CD4-positive, CD25-positive, alpha-beta regulatory T cell (primary cell): ENCODE measurements around the gene CDH23. TPM values are rescaled to one million over a fixed set of nuclear protein-coding genes. Genes with fewer than 3 reads are reported as not detected.

Experiments
- ATAC-seq, 2 donors: fragments of 150-1000 bp; cut with Tn5 transposase; one replicate each; pipeline ENCODE4 v1.10.0; 2021; ENCODE audit warnings: low read depth in 2 of 2, moderate number of reproducible peaks in 2 of 2, moderate library complexity in 1 of 2
- DNase-seq, 3 donors: peaks; one replicate each; pipeline versions ENCODE4 v3.0.0 to v3.0.0-alpha.2; 2012 to 2022; ENCODE audit warnings: mixed read lengths in 1 of 3
- H3K27ac ChIP-seq: one replicate; pipeline ENCODE4 v1.7.0; 2013; ENCODE audit warnings: mild to moderate bottlenecking, low read length; ENCODE audit not compliant: insufficient read depth, poor library complexity, severe bottlenecking
- H3K27me3 ChIP-seq: one replicate; pipeline ENCODE4 v1.7.0; 2013; ENCODE audit warnings: low read length; ENCODE audit not compliant: control insufficient read depth, insufficient read depth
- H3K36me3 ChIP-seq: one replicate; pipeline ENCODE4 v1.7.0; 2013; ENCODE audit warnings: mild to moderate bottlenecking, low read length, moderate library complexity; ENCODE audit not compliant: control insufficient read depth, insufficient read depth
- H3K4me1 ChIP-seq: 2 replicates; pipeline ENCODE4 v1.7.0; 2013; ENCODE audit warnings: mild to moderate bottlenecking, low read length; ENCODE audit not compliant: insufficient read depth, control insufficient read depth, poor library complexity, severe bottlenecking
- H3K4me3 ChIP-seq: one replicate; pipeline ENCODE4 v1.7.0; 2013; ENCODE audit warnings: low read depth, mild to moderate bottlenecking, low read length, moderate library complexity
- H3K9me3 ChIP-seq, 2 experiments: 1 replicate in 1 of 2; 2 replicates in 1 of 2; pipeline ENCODE4 v1.7.0; 2013; ENCODE audit warnings: low read length in 2 of 2, mild to moderate bottlenecking in 1 of 2, moderate library complexity in 1 of 2; ENCODE audit not compliant: control insufficient read depth in 2 of 2
- H3K27ac Mint-ChIP-seq, 3 donors: one replicate each; pipeline ENCODE4 v1.8.0; 2020 to 2022; ENCODE audit warnings: mild to moderate bottlenecking in 3 of 3, mixed read lengths in 3 of 3, moderate library complexity in 2 of 3
- H3K27me3 Mint-ChIP-seq: one replicate; pipeline ENCODE4 v1.8.0; 2022; ENCODE audit warnings: mild to moderate bottlenecking, mixed read lengths
- H3K36me3 Mint-ChIP-seq: one replicate; pipeline ENCODE4 v1.8.0; 2020; ENCODE audit warnings: mixed read lengths
- H3K4me1 Mint-ChIP-seq, 4 donors: one replicate each; pipeline ENCODE4 v1.8.0; 2020 to 2022; ENCODE audit warnings: mixed read lengths in 4 of 4, mild to moderate bottlenecking in 1 of 4
- H3K4me3 Mint-ChIP-seq, 4 donors: one replicate each; pipeline ENCODE4 v1.8.0; 2020 to 2022; ENCODE audit warnings: mild to moderate bottlenecking in 4 of 4, mixed read lengths in 4 of 4, moderate library complexity in 3 of 4
- H3K9me3 Mint-ChIP-seq, 7 donors: one replicate each; pipeline ENCODE4 v1.8.0; 2020 to 2022; ENCODE audit warnings: mixed read lengths in 7 of 7, mild to moderate bottlenecking in 3 of 7, moderate library complexity in 2 of 7
- polyA plus RNA-seq, 4 donors: library from polyadenylated mRNA; unstranded; fragments of 300-500 nt; fragmentation: Illumina TruSeq; gene quantifications; one replicate each; pipeline ENCODE4 v1.2.3, GENCODE V29; 2021
- total RNA-seq: library from RNA; stranded (reverse); gene quantifications from one replicate; pipeline ENCODE4 v1.2.3, GENCODE V29; 2022

Gene CDH23
- total and polyA plus RNA-seq, 5 donors from 2014 or later: 0.17 to 5.6 (median 1.1) TPM

DNA sequence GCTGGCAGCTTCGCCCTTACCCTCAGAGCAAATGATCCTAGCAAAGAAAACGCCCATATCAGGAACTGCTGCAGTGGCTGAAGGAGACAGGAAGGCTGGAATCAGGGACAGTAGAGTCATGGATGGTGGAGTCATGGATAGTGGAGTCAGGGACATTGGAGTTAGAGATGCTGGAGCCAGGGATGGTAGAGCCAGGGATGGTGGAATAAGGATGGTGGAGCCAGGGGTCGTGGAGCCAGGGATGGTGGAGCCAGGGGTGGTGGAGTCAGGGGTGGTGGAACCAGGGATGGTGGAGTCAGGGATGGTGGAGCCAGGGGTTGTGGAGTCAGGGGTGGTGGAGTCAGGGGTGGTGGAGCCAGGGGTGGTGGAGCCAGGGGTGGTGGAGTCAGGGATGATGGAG is 291.5 kb downstream of the CDH23 start:
- Mint-ChIP-seq H3K27ac (peak overlapping the region; percentile 69 to 92 (median 73)), H3K27me3 (peaks cover 4% of the 10 kb centered on the region), H3K9me3 (peaks cover 0 to 6% (median 2%) of the 10 kb centered on the region in 7 donors), H3K4me3 (peak overlapping the region in 1 of 4 donors; percentile 63), H3K4me1 (peaks cover 0 to 4% (median 2%) of the 10 kb centered on the region in 4 donors), H3K36me3 (no peaks in the 10 kb centered on the region)
- Histone ChIP-seq H3K4me3 (no peak overlapping the region), H3K9me3 (no peaks in the 10 kb centered on the region), H3K27ac (peak overlapping the region; percentile 19), H3K36me3 (no peaks in the 10 kb centered on the region), H3K27me3 (no peaks in the 10 kb centered on the region), H3K4me1 (no peaks in the 10 kb centered on the region)
- no peak for ATAC-seq
- DNase-seq: no peak

DNA sequence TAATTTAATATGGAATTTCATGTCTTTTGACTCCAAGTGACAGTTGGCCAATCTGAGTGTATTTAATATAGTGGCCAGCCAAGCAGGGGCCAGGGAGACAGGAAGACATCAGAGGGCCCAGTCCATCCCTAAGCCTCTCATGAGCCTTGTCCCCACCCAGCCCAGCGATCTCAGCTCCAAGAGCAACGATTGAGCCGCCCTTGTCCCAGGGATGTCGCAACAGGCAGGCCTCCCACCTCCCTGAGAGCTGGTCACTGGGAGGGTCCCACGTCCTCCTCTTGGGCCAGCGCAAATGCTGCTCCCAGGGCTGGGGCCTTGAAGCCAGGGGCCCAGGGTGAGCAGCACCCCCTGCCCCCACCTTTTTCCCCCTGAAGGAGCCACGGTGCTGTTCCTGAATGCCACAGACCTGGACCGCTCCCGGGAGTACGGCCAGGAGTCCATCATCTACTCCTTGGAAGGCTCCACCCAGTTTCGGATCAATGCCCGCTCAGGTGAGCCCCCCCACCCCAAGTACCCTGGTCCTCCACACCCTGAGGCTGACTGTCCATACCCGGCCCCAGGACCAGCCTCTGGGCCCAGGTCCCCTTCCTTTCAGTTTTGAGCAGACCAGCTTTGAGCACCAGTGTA is 293.5 kb downstream of the CDH23 start:
- Mint-ChIP-seq H3K4me1 (peaks cover 4 to 19% (median 12%) of the 10 kb centered on the region in 4 donors), H3K9me3 (peaks cover 0 to 6% (median 2%) of the 10 kb centered on the region in 7 donors), H3K36me3 (no peaks in the 10 kb centered on the region), H3K27me3 (peaks cover 4% of the 10 kb centered on the region), H3K27ac (no peak overlapping the region), H3K4me3 (no peak overlapping the region)
- H3K9me3 ChIP-seq: no peaks in the 10 kb centered on the region
- no peaks in the 10 kb centered on the region for H3K27me3 ChIP-seq
- no peak for ATAC-seq
- peaks cover 18% of the 10 kb centered on the region for H3K4me1 ChIP-seq
- DNase-seq: no peak
- no peak overlapping the region for H3K4me3 ChIP-seq
- no peak overlapping the region for H3K27ac ChIP-seq
- no peaks in the 10 kb centered on the region for H3K36me3 ChIP-seq

DNA sequence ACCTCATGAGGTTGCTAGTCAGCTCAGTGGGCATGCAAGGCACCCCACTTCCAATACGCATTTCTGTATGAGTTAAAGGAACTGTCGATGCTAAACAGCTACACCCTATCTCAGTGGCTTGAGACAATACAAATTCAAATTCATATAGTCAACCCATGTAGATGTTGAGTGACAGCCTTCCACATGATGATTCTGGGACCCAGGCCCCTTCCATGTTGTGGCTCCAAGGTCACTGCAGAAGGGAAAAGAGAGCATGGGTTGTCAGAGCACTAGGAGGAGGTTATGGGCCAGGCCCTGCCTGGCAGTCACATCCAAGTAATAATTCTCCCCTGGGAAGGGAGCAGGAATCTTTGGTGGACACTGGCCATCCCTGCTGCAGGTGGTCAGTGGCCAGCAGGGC is 294.7 kb downstream of the CDH23 start:
- Mint-ChIP-seq H3K27ac (peak overlapping the region in 1 of 3 donors; percentile 5), H3K4me3 (no peak overlapping the region), H3K27me3 (no peaks in the 10 kb centered on the region)

DNA sequence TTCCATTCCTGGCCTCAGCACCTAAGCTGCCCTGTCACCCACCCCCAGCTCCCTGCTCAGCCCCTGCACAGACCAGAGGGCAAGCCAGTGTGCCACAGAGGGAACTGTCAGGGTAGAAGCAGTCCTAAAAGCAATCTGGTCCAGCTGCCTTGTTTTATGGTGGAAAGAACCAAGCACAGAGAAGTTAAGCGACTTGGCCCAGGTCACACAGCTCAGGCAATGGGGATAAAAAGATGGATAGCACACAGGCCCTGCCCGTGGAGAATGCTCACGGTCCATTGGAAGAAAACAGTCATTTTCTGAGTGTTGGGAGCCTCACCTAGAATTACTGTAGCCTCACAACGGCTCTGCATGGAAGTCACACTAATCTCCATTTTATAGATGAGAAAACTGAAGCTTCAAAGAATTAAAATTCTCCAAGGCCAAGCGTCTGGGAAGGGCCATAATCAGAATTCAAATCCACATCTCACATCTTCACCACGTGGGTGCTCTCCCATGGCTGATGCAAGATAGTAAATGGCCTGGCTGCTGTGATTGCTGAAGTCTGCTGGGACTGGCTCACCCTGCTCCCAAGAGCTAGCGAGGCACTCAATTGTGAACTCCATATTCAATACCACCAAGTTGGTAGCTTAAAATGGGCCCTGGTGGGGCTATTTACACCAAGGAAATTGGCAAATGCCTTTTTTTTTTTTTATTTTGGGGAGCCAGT is 296.0 kb downstream of the CDH23 start:
- Histone ChIP-seq H3K27ac (no peak overlapping the region), H3K36me3 (no peaks in the 10 kb centered on the region), H3K27me3 (no peaks in the 10 kb centered on the region), H3K9me3 (no peaks in the 10 kb centered on the region), H3K4me1 (peaks cover 21% of the 10 kb centered on the region), H3K4me3 (no peak overlapping the region)
- H3K4me3 Mint-ChIP-seq: no peak overlapping the region
- no peaks in the 10 kb centered on the region for H3K36me3 Mint-ChIP-seq
- no peak overlapping the region for H3K27ac Mint-ChIP-seq
- H3K9me3 Mint-ChIP-seq: peaks cover 0 to 6% (median 2%) of the 10 kb centered on the region in 7 donors
- DNase-seq (no peak), ATAC-seq (no peak)
- peaks cover 6 to 33% (median 20%) of the 10 kb centered on the region in 4 donors for H3K4me1 Mint-ChIP-seq
- no peaks in the 10 kb centered on the region for H3K27me3 Mint-ChIP-seq

More for the DNA sequence above, 294.7 kb downstream of the CDH23 start:
- no peaks in the 10 kb centered on the region for H3K36me3 ChIP-seq
- H3K27me3 ChIP-seq: no peaks in the 10 kb centered on the region
- no peaks in the 10 kb centered on the region for H3K9me3 ChIP-seq
- Mint-ChIP-seq H3K4me1 (peaks cover 4 to 23% (median 13%) of the 10 kb centered on the region in 4 donors), H3K36me3 (no peaks in the 10 kb centered on the region), H3K9me3 (peaks cover 0 to 6% (median 2%) of the 10 kb centered on the region in 7 donors)
- no peak overlapping the region for H3K27ac ChIP-seq
- DNase-seq: no peak
- no peak for ATAC-seq
- peaks cover 18% of the 10 kb centered on the region for H3K4me1 ChIP-seq
- no peak overlapping the region for H3K4me3 ChIP-seq

DNA sequence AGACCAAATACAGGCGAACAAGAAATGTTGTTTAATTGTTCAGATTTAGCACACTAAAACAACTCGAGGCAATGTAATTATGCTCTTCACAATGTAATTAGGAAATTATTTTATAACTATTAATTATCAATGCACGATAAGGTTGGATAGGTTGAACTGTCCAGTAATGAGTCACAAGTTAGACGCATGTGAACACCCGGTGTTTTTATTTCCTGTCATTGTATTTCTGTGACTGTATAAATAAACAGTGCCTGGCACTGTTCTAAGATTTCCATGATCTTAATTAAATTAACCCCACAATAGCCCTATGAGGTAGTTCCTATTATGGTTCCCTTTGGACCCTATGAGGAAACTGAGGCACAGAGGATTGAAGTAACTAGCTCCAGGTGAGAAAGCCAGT is 296.7 kb downstream of the CDH23 start:
- Mint-ChIP-seq H3K36me3 (no peaks in the 10 kb centered on the region), H3K27me3 (peaks cover 3% of the 10 kb centered on the region), H3K4me1 (peaks cover 10 to 38% (median 23%) of the 10 kb centered on the region in 4 donors), H3K4me3 (no peak overlapping the region), H3K27ac (peak overlapping the region in 2 of 3 donors; percentile 65 to 81), H3K9me3 (peaks cover 0 to 4% (median 0%) of the 10 kb centered on the region in 7 donors)
- Histone ChIP-seq H3K36me3 (no peaks in the 10 kb centered on the region), H3K4me1 (peaks cover 27% of the 10 kb centered on the region), H3K27me3 (no peaks in the 10 kb centered on the region), H3K4me3 (no peak overlapping the region), H3K27ac (no peak overlapping the region), H3K9me3 (no peaks in the 10 kb centered on the region)
- ATAC-seq (no peak), DNase-seq (no peak)

DNA sequence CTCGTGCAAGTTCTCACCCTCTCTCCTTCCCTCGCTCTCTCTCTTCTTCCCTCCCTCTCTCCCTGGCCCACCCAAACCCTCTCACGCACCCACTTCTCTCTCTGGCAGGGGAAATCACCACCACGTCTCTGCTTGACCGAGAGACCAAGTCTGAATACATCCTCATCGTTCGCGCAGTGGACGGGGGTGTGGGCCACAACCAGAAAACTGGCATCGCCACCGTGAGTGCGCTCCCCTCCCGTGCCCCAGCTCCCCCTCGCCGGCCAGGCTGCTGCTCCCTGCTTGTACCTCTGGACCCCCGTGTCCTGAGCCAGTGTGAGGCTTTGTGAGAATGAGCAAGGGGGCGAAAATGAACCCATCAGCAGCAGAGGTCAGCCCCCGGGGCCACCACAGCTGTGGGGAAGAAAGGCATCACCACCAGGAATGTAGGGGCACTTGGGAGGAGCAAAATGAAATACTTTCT is 297.4 kb downstream of the CDH23 start:
- Histone ChIP-seq H3K36me3 (no peaks in the 10 kb centered on the region), H3K4me1 (peaks cover 34% of the 10 kb centered on the region), H3K4me3 (peak overlapping the region; percentile 47), H3K27ac (peak overlapping the region; percentile 53), H3K27me3 (no peaks in the 10 kb centered on the region), H3K9me3 (no peaks in the 10 kb centered on the region)
- Mint-ChIP-seq H3K4me3 (peak overlapping the region in 1 of 4 donors; percentile 69), H3K9me3 (peaks cover 0 to 4% (median 0%) of the 10 kb centered on the region in 7 donors), H3K36me3 (no peaks in the 10 kb centered on the region), H3K27me3 (peaks cover 5% of the 10 kb centered on the region), H3K4me1 (peaks cover 10 to 45% (median 27%) of the 10 kb centered on the region in 4 donors), H3K27ac (peak overlapping the region in 2 of 3 donors; percentile 81 to 88)
- DNase-seq: no peak
- no peak for ATAC-seq

DNA sequence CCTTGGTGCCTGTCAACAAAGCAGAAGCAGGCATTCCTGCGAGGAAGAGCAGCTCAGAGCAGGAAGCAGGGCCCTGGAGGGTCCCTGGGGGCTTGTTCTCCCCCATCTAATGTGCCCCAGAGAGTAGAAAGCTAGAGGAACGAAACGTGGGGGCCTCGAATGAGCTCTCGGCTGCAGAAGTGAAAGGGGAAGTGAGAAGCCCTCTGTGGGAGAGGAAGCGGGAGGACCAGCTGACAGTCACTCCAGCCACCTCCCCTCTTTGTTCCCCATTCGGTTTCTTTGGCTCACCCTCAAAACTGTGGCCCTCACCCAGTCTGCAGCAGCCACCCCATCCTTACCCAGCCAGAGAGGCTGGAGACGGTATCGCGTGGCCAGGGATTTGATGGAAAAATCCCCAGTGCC is 297.8 kb downstream of the CDH23 start:
- H3K9me3 ChIP-seq: no peaks in the 10 kb centered on the region
- peaks cover 5% of the 10 kb centered on the region for H3K27me3 Mint-ChIP-seq
- peak; percentile 64 to 80 for ATAC-seq
- H3K36me3 Mint-ChIP-seq: no peaks in the 10 kb centered on the region
- peak overlapping the region; percentile 57 to 88 (median 77) for H3K27ac Mint-ChIP-seq
- peak overlapping the region in 3 of 4 donors; percentile 69 to 73 (median 72) for H3K4me3 Mint-ChIP-seq
- no peaks in the 10 kb centered on the region for H3K36me3 ChIP-seq
- H3K27ac ChIP-seq: peak overlapping the region; percentile 53
- no peaks in the 10 kb centered on the region for H3K27me3 ChIP-seq
- DNase-seq: peak in 2 of 3 donors; percentile 37 to 75
- peaks cover 10 to 48% (median 29%) of the 10 kb centered on the region in 4 donors for H3K4me1 Mint-ChIP-seq
- peaks cover 34% of the 10 kb centered on the region for H3K4me1 ChIP-seq
- H3K4me3 ChIP-seq: peak overlapping the region; percentile 47
- peaks cover 0 to 4% (median 0%) of the 10 kb centered on the region in 7 donors for H3K9me3 Mint-ChIP-seq
